IPS DF 4.7 (cell line): ENCODE measurements around the gene DZIP3.
"Not testable (repeated sequence)": the region's sequence is repeated elsewhere in the genome, so short reads cannot be mapped to it uniquely, and the experiment has no call there.

Experiments used
- DNase-seq: peaks from one replicate; pipeline ENCODE4 v3.0.0-alpha.2; 2013; ENCODE audit warnings: low spot score; ENCODE audit errors: extremely low read depth

Gene DZIP3

GRCh38 chr3:108599677-108600409 lies 10.3 kb downstream of the DZIP3 start:
- DNase-seq = no peak

GRCh38 chr3:108602249-108602934 lies 12.9 kb downstream of the DZIP3 start:
- DNase-seq = no peak

GRCh38 chr3:108602935-108603294 lies 13.4 kb downstream of the DZIP3 start:
- no peak for DNase-seq

GRCh38 chr3:108603691-108604090 lies 14.2 kb downstream of the DZIP3 start:
- no peak for DNase-seq

GRCh38 chr3:108605028-108605427 lies 15.5 kb downstream of the DZIP3 start:
- DNase-seq = no peak

- no peak for DNase-seq
Observed at GRCh38 chr3:108605491-108605890, 16.0 kb downstream of the DZIP3 start.

- DNase-seq = no peak
Observed at GRCh38 chr3:108608750-108609149, 19.2 kb downstream of the DZIP3 start.

GRCh38 chr3:108610651-108611050 lies 21.1 kb downstream of the DZIP3 start:
- DNase-seq = no peak

- DNase-seq = not testable (repeated sequence)
Observed at GRCh38 chr3:108616090-108616489, 26.6 kb downstream of the DZIP3 start.

GRCh38 chr3:108620250-108620649 lies 30.7 kb downstream of the DZIP3 start:
- no peak for DNase-seq

- no peak for DNase-seq
Observed at GRCh38 chr3:108623504-108623903, 34.0 kb downstream of the DZIP3 start.

GRCh38 chr3:108629974-108630373 lies 40.5 kb downstream of the DZIP3 start:
- no peak for DNase-seq

- DNase-seq = no peak
Observed at GRCh38 chr3:108642526-108642925, 53.0 kb downstream of the DZIP3 start.

GRCh38 chr3:108645364-108645763 lies 55.8 kb downstream of the DZIP3 start:
- DNase-seq = peak; percentile 44

GRCh38 chr3:108655664-108656063 lies 66.1 kb downstream of the DZIP3 start:
- not testable (repeated sequence) for DNase-seq

- DNase-seq = no peak
Observed at GRCh38 chr3:108661699-108662098, 72.2 kb downstream of the DZIP3 start.

GRCh38 chr3:108662142-108662738 lies 72.7 kb downstream of the DZIP3 start:
- DNase-seq = no peak

- no peak for DNase-seq
Observed at GRCh38 chr3:108664266-108664665, 74.7 kb downstream of the DZIP3 start.

GRCh38 chr3:108667312-108667711 lies 77.8 kb downstream of the DZIP3 start:
- no peak for DNase-seq

GRCh38 chr3:108669208-108669607 lies 79.7 kb downstream of the DZIP3 start:
- DNase-seq = no peak

- DNase-seq = no peak
Observed at GRCh38 chr3:108672701-108673100, 83.2 kb downstream of the DZIP3 start.

GRCh38 chr3:108673988-108674661 lies 84.6 kb downstream of the DZIP3 start:
- DNase-seq = no peak
